Loucy (cell line): ENCODE measurements around the gene WIZ.

Source experiments
- CTCF ChIP-seq: fragments of 200-600 bp; sonication (generic); conservative IDR thresholded peaks from 2 replicates; pipeline ENCODE4 v1.5.1; 2014; ENCODE audit warnings: mild to moderate bottlenecking, antibody characterized with exemption, low read length
- EZH2phosphoT487 ChIP-seq: fragments of 200-600 bp; IDR thresholded peaks from 2 replicates; pipeline ENCODE4 v1.6.1; 2018; ENCODE audit warnings: antibody characterized with exemption, mild to moderate bottlenecking, moderate library complexity, borderline replicate concordance

- TF ChIP-seq CTCF: no peak
- no peak for TF ChIP-seq EZH2phosphoT487
These were observed 51.1 kb downstream of the WIZ start for GRCh38 chr19:15398501-15399233.
